Liver (tissue), 3 donors: ENCODE measurements around the gene FNBP1.

ENCODE experiments used
- CTCF ChIP-seq: fragments of 150-350 bp; IDR thresholded peaks from 2 replicates; pipeline ENCODE4 v1.5.1; 2017; ENCODE audit warnings: improper control_type of control experiment, low read depth, low read length; ENCODE audit not compliant: missing input control
- EGR1 ChIP-seq, 2 donors: IDR thresholded peaks; 2 replicates each; pipeline ENCODE4 v1.6.1; 2016 to 2018; ENCODE audit warnings: antibody characterized with exemption in 2 of 2, low read depth in 2 of 2
- GABPA ChIP-seq, 2 donors: IDR thresholded peaks in 1 of 2; conservative IDR thresholded peaks in 1 of 2; 2 replicates each; pipeline ENCODE4 v1.6.1; 2016; ENCODE audit warnings: antibody characterized with exemption in 2 of 2, mild to moderate bottlenecking in 1 of 2, moderate library complexity in 1 of 2
- JUND ChIP-seq, 2 donors: IDR thresholded peaks; 2 replicates each; pipeline ENCODE4 v1.6.1; 2016; ENCODE audit warnings: antibody characterized with exemption in 2 of 2
- RAD21 ChIP-seq, 2 donors: IDR thresholded peaks; 2 replicates each; pipeline ENCODE4 v1.6.1; 2016; ENCODE audit warnings: antibody characterized with exemption in 2 of 2, mild to moderate bottlenecking in 2 of 2
- SP1 ChIP-seq: IDR thresholded peaks from 2 replicates; pipeline ENCODE4 v1.6.1; 2018; ENCODE audit warnings: antibody characterized with exemption, mild to moderate bottlenecking
- TAF1 ChIP-seq: conservative IDR thresholded peaks from 2 replicates; pipeline ENCODE4 v1.6.1; 2016; ENCODE audit warnings: antibody characterized with exemption, mild to moderate bottlenecking
- YY1 ChIP-seq: IDR thresholded peaks from 2 replicates; pipeline ENCODE4 v1.6.1; 2016; ENCODE audit warnings: antibody characterized with exemption, mild to moderate bottlenecking
- TF ChIP-seq, protein P1 (sequence below): IDR thresholded peaks from 2 replicates; pipeline ENCODE4 v1.6.1; 2016; ENCODE audit warnings: antibody characterized with exemption, mild to moderate bottlenecking
- donor health status: healthy.
- donor health status: healthy.

GRCh38 chr9:130069048-130069447, 26.1 kb upstream of the FNBP1 start:
- TF ChIP-seq SP1 (no peak), CTCF (no peak), EGR1 (IDR thresholded peaks at IDR 0.05; ENCODE audit: low read depth in 2 of 2) (no peak), JUND (IDR thresholded peaks at IDR 0.05) (no peak), GABPA (IDR thresholded peaks at IDR 0.05 in 1 of 2, conservative IDR thresholded peaks at IDR 0.05 in 1 of 2) (no peak), YY1 (no peak), TAF1 (no peak), RAD21 (IDR thresholded peaks at IDR 0.05) (no peak)
- TF ChIP-seq, protein P1, sequence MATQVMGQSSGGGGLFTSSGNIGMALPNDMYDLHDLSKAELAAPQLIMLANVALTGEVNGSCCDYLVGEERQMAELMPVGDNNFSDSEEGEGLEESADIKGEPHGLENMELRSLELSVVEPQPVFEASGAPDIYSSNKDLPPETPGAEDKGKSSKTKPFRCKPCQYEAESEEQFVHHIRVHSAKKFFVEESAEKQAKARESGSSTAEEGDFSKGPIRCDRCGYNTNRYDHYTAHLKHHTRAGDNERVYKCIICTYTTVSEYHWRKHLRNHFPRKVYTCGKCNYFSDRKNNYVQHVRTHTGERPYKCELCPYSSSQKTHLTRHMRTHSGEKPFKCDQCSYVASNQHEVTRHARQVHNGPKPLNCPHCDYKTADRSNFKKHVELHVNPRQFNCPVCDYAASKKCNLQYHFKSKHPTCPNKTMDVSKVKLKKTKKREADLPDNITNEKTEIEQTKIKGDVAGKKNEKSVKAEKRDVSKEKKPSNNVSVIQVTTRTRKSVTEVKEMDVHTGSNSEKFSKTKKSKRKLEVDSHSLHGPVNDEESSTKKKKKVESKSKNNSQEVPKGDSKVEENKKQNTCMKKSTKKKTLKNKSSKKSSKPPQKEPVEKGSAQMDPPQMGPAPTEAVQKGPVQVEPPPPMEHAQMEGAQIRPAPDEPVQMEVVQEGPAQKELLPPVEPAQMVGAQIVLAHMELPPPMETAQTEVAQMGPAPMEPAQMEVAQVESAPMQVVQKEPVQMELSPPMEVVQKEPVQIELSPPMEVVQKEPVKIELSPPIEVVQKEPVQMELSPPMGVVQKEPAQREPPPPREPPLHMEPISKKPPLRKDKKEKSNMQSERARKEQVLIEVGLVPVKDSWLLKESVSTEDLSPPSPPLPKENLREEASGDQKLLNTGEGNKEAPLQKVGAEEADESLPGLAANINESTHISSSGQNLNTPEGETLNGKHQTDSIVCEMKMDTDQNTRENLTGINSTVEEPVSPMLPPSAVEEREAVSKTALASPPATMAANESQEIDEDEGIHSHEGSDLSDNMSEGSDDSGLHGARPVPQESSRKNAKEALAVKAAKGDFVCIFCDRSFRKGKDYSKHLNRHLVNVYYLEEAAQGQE, result no peak
